Stimulated activated naive CD8-positive, alpha-beta T cell treated with anti-CD3 and anti-CD28 coated beads, Interleukin-15, Interleukin-2, amounts not matched to agents 100 ng/mL and 50 ng/mL, for 24 hours (primary cell): ENCODE results near the gene FKBP1B.
"Not testable (repeated sequence)": the region's sequence is repeated elsewhere in the genome, so short reads cannot be mapped to it uniquely, and the experiment has no call there.

Source experiments
- H3K27ac Mint-ChIP-seq: one replicate; pipeline ENCODE4 v1.8.0; 2021; ENCODE audit warnings: mild to moderate bottlenecking, mixed read lengths
- H3K27me3 Mint-ChIP-seq: one replicate; pipeline ENCODE4 v1.8.0; 2021; ENCODE audit warnings: mixed read lengths
- H3K36me3 Mint-ChIP-seq: one replicate; pipeline ENCODE4 v1.8.0; 2021; ENCODE audit warnings: low read depth, mixed read lengths
- H3K4me1 Mint-ChIP-seq: one replicate; pipeline ENCODE4 v1.8.0; 2021; ENCODE audit warnings: low read depth, mixed read lengths
- H3K4me3 Mint-ChIP-seq: one replicate; pipeline ENCODE4 v1.8.0; 2021; ENCODE audit warnings: mild to moderate bottlenecking, mixed read lengths
- H3K9me3 Mint-ChIP-seq: one replicate; pipeline ENCODE4 v1.8.0; 2021; ENCODE audit warnings: mixed read lengths

FKBP1B gene

DNA sequence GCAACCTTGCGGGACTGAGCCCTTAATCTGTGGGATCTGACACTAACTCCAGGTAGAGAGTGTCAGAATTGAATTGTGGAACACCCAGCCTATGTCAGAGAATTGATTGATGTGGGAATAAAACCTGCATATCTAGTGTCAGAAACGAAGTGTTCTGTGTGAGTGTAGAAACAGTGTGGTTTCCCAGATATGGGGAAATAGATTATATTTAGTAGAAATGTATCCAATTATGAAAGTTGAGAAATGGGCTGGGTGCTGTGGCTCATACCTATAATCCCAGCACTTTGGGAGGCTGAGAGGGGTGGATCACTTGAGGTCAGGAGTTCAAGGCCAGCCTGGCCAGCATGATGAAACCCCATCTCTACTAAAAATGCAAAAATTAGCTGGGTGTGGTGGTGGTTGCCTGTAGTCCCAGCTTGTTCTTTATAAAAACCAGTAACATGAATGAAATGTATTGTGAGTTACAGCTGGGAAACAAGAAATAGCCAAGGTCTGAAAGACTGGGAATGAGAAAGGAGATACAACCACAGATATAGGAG lies 39.3 kb downstream of the FKBP1B start:
- no peaks in the 10 kb centered on the region for H3K27me3 Mint-ChIP-seq
- no peak overlapping the region for H3K4me3 Mint-ChIP-seq
- no peaks in the 10 kb centered on the region for H3K36me3 Mint-ChIP-seq
- H3K9me3 Mint-ChIP-seq = no peaks in the 10 kb centered on the region
- H3K27ac Mint-ChIP-seq = no peak overlapping the region
- peaks cover 4% of the 10 kb centered on the region for H3K4me1 Mint-ChIP-seq

DNA sequence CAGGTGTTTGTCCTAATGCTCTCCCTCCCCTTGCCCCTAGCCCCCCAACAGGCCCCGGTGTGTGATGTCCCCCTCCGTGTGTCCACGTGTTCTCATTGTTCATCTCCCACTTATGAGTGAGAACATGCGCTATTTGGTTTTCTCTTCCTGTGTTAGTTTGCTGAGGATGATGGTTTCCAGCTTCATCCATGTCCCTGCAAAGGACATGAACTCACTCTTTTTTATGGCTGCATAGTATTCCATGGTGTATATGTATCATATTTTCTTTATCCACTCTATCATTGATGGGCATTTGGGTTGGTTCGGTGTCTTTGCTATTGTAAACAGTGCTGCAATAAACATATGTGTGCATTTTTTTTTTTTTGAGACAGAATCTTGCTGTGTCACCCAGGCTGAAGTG lies 43.7 kb downstream of the FKBP1B start:
- H3K36me3 Mint-ChIP-seq, H3K4me3 Mint-ChIP-seq, H3K4me1 Mint-ChIP-seq, H3K27ac Mint-ChIP-seq, H3K9me3 Mint-ChIP-seq, H3K27me3 Mint-ChIP-seq: not testable (repeated sequence)

DNA sequence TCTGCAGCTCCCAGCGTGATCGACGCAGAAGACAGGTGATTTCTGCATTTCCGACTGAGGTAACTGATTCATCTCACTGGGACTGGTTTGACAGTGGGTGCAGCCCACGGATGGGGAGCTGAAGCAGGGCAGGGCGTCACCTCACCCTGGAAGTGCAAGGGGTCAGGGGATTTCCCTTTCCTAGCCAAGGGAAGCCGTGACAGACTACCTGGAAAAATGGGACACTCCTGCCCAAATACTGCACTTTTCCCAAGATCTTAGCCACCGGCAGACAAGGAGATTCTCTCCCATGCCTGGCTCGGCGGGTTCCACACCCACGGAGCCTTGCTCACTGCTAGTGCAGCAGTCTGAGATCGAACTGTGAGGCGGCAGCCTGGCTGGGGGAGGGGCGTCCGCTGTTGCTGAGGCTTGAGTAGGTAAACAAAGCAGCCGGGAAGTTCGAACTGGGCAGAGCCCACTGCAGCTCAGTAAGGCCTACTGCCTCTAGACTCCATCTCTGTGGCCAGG lies 45.7 kb downstream of the FKBP1B start:
- not testable (repeated sequence) for H3K27ac Mint-ChIP-seq, H3K27me3 Mint-ChIP-seq, H3K9me3 Mint-ChIP-seq, H3K4me1 Mint-ChIP-seq, H3K4me3 Mint-ChIP-seq
- peaks cover 11% of the 10 kb centered on the region for H3K36me3 Mint-ChIP-seq

DNA sequence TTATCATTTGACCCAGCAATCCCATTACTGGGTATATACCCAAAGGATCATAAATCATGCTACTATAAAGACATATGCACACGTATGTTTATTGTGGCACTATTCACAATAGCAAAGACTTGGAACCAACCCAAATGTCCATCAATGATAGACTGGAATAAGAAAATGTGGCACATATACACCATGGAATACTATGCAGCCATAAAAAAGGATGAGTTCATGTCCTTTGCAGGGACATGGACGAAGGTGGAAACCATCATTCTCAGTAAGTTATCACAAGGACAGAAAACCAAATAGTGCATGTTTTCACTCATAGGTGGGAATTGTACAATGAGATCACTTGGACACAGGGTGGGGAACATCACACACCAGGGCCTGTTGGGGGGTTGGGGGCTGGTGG lies 51.2 kb downstream of the FKBP1B start:
- not testable (repeated sequence) for H3K27me3 Mint-ChIP-seq, H3K9me3 Mint-ChIP-seq, H3K4me3 Mint-ChIP-seq, H3K4me1 Mint-ChIP-seq, H3K27ac Mint-ChIP-seq
- peaks cover 22% of the 10 kb centered on the region for H3K36me3 Mint-ChIP-seq

DNA sequence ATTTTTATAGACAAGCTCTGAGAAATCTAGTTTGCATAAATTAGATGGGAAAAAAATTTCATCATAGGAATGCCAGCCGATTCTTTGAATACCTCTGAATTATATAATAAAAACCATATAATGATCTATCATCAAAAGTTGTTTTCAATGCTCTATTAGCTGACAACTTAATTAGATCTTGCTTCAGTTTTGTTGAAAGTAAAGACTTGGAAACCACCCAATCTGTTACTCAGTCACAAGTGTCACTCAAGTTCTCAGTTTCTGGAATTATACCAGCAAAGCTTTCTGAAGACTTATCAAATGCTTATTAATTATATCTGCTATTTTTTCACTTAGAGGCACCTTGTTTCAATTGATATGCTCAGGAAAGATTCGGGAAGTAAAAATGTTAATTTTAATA lies 52.5 kb downstream of the FKBP1B start:
- H3K27ac Mint-ChIP-seq = no peak overlapping the region
- H3K4me3 Mint-ChIP-seq = no peak overlapping the region
- peaks cover 10% of the 10 kb centered on the region for H3K9me3 Mint-ChIP-seq
- peaks cover 14% of the 10 kb centered on the region for H3K36me3 Mint-ChIP-seq
- no peaks in the 10 kb centered on the region for H3K27me3 Mint-ChIP-seq
- H3K4me1 Mint-ChIP-seq = no peaks in the 10 kb centered on the region

DNA sequence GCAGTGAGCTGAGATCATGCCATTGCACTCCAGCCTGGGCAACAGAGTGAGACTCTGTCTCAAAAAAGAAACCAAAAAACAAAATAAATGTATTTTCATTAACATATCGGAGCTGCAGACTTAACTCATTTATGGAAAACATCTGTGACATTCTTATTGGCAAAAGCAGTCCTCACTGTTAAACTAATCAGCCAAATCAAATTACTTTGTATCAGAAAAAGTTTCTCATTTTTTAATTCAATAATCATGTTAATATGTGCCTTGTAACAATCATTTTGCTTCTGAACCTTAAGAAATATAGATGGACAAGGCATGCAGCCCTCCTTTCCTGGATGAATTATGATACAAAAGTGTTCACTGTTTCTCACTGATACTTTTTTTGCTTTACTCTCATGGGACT lies 53.1 kb downstream of the FKBP1B start:
- Mint-ChIP-seq H3K9me3 (peaks cover 17% of the 10 kb centered on the region), H3K4me3 (no peak overlapping the region), H3K27ac (no peak overlapping the region), H3K36me3 (peaks cover 14% of the 10 kb centered on the region), H3K27me3 (no peaks in the 10 kb centered on the region), H3K4me1 (no peaks in the 10 kb centered on the region)

DNA sequence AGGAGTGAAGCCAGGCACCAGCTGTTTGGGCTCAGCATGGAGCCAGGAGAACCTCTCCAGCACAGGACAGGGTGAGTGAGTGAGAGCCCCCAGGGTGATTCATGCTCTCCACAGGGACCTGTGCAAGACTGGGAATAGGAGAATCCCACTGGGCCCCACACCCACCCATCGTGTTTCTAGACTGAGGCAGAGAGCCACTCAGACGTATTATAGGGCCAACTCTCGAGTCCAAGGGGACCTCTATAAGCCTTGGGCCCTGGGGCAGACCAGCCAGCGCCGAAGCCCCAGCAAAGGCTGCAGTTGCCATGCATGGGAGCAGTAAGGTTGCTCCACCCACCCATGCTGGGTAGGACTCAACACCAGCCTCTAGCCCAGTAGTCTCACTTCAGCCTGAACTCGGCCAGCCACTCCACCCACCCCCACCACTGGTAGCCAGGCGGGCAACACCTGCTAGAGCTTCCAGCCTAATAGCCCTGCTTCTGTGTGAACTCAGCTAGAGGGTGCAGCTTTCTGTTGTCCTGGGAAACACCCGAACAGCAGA lies 54.6 kb downstream of the FKBP1B start:
- peaks cover 25% of the 10 kb centered on the region for H3K9me3 Mint-ChIP-seq
- no peak overlapping the region for H3K27ac Mint-ChIP-seq

DNA sequence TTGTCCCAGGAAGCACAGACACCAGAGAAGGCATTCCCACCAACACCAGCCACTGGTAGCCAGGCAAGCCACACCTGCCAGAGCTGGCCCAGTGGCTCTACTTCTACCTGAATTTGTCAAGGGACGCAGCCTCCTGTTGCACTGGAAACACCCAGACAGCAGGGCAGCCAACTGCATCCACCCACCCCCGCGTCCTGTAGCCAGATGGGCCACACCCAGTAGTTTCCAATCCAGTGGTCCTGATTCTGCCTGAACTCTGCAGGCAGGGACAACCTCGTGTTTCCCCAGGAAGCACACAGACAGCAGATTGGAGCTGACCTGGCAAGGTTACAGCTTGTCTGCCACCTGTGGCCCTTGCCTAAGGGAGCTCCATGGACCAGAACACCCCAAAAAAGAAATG lies 55.4 kb downstream of the FKBP1B start:
- H3K27me3 Mint-ChIP-seq = no peaks in the 10 kb centered on the region
- H3K9me3 Mint-ChIP-seq = peaks cover 27% of the 10 kb centered on the region
- H3K27ac Mint-ChIP-seq = no peak overlapping the region
- H3K4me1 Mint-ChIP-seq = no peaks in the 10 kb centered on the region
- no peak overlapping the region for H3K4me3 Mint-ChIP-seq
- H3K36me3 Mint-ChIP-seq = peaks cover 14% of the 10 kb centered on the region

More for the DNA sequence above, 54.6 kb downstream of the FKBP1B start:
- Mint-ChIP-seq H3K4me3 (no peak overlapping the region), H3K4me1 (no peaks in the 10 kb centered on the region), H3K27me3 (no peaks in the 10 kb centered on the region), H3K36me3 (peaks cover 14% of the 10 kb centered on the region)

DNA sequence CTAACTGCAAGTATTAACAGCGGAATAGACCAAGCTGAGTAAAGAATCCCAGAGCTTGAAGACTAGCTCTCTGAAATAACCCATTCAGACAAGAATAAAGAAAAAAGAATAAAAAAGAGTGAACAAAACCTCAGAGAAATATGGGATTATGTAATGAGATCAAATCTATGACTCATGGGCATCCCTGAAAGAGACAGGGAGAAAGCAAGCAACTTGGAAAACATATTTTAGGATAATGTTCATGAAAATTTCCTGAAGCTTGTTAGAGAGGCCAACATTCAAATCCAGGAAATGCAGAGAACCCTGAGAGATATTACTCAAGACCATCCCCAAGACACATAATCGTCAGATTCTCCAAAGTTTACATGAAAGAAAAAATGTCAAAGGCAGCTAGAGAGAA lies 56.3 kb downstream of the FKBP1B start:
- peaks cover 27% of the 10 kb centered on the region for H3K9me3 Mint-ChIP-seq
- no peaks in the 10 kb centered on the region for H3K27me3 Mint-ChIP-seq
- no peak overlapping the region for H3K27ac Mint-ChIP-seq
- H3K4me1 Mint-ChIP-seq = no peaks in the 10 kb centered on the region
- H3K4me3 Mint-ChIP-seq = no peak overlapping the region
- H3K36me3 Mint-ChIP-seq = peaks cover 5% of the 10 kb centered on the region

DNA sequence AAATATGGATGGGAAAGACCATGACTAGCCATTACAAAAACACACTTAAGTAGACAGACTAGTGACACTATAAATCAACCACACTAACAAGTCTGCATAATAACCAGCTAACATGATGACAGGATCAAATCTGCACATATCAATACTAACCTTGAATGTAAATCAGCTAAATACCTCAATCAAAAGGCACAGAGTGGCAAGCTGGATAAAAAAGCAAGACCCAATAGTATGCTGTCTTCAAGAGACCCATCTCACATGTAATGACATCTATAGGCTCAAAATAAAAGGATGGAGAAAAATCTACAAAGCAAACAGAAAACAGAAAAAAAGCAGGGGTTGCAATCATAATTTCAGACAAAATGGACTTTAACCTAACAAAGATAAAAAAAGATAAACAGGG lies 57.2 kb downstream of the FKBP1B start:
- Mint-ChIP-seq H3K27me3 (no peaks in the 10 kb centered on the region), H3K9me3 (peaks cover 27% of the 10 kb centered on the region), H3K4me3 (no peak overlapping the region), H3K27ac (no peak overlapping the region), H3K4me1 (no peaks in the 10 kb centered on the region), H3K36me3 (peaks cover 4% of the 10 kb centered on the region)

DNA sequence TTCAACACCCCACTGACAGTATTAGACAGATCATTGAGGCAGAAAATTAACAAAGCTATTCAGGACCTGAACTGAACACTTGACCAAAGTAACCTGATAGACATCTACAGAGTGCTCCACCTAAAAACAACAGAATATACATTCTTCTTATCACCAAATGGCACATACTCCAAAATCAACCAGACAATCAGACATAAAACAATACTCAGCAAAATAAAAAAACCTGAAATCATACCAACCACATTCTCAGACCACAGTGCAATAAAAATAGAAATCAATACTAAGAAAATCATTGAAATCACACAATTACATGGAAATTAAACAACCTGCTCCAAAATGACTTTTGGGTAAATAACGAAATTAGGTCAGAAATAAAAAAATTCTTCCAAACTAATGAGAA lies 57.8 kb downstream of the FKBP1B start:
- no peak overlapping the region for H3K27ac Mint-ChIP-seq

DNA sequence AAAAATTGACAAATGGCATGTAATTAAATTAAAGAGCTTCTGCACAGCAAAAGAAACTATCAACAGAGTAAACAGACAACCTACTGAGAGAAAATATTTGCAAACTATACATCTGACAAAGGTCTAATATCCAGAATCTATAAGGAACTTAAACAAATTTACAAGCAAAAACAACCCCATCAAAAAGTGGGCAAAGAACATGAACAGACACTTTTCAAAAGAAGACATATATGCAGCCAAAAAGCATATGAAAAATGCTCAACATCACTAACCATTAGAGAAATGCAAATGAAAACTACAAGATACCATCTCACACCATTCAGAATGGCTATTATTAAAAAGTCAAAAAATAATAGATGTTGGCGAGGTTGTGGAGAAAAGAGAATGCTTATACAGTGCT lies 59.9 kb downstream of the FKBP1B start:
- H3K4me1 Mint-ChIP-seq, H3K36me3 Mint-ChIP-seq, H3K27me3 Mint-ChIP-seq, H3K4me3 Mint-ChIP-seq, H3K27ac Mint-ChIP-seq: not testable (repeated sequence)
- peaks cover 27% of the 10 kb centered on the region for H3K9me3 Mint-ChIP-seq

More for the DNA sequence above, 57.8 kb downstream of the FKBP1B start:
- H3K36me3 Mint-ChIP-seq = no peaks in the 10 kb centered on the region
- no peak overlapping the region for H3K4me3 Mint-ChIP-seq
- H3K9me3 Mint-ChIP-seq = peaks cover 27% of the 10 kb centered on the region
- no peaks in the 10 kb centered on the region for H3K4me1 Mint-ChIP-seq
- no peaks in the 10 kb centered on the region for H3K27me3 Mint-ChIP-seq

DNA sequence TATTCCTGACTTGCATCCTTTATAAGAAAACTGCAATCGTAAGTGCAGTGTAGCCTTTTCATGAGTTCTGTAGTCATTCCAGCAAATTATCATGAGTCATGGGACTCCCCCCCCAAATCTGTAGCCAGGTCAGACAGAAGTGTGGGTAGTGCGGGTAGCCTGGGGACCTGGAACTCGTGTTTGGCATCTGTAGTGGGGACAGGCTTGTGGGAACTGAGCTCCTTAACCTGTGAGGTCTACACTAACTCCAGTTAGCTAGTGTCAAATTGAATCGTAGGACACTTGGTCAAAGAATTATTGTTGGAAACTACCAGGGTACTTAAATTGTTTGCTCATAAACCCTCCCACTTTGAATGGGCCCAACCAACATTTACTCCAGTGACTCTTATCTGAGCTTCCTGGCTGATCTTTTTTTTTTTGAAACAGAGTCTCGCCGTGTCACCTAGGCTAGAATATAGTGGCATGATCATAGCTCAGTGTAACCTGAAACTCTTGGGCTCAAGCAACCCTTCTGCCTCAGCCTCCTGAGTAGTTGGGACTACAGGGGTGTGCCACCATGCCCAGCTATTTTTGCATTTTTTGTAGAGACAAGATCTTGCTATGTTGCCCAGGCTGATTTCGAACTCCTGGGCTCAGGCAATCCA lies 61.2 kb downstream of the FKBP1B start:
- Mint-ChIP-seq H3K27ac (no peak overlapping the region), H3K9me3 (peaks cover 27% of the 10 kb centered on the region), H3K4me3 (no peak overlapping the region), H3K36me3 (no peaks in the 10 kb centered on the region), H3K27me3 (no peaks in the 10 kb centered on the region), H3K4me1 (no peaks in the 10 kb centered on the region)

DNA sequence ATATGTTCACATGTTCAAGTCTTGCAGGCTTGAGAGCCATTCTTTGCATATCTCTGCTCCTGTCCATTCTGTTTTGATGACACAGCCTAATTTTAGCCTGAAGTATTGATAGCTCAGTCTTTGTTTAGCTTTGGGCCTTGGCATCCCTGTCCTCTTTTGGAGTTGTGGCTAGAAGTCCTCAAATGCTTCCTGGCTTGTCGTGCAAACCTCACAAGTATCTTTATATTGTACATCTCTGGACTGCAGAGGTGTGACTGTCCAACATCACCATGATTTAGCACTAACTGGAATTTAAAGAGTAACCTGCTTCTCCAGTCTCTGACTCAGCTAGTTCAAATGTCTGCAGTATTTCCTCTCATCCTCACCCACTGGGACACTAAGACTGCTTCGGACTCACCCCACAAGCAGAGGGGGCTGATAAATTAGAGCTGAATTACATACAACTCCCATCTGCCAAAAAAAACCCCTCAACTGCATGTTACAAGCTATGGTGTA lies 61.9 kb downstream of the FKBP1B start:
- no peaks in the 10 kb centered on the region for H3K36me3 Mint-ChIP-seq
- no peaks in the 10 kb centered on the region for H3K27me3 Mint-ChIP-seq
- H3K9me3 Mint-ChIP-seq = peaks cover 23% of the 10 kb centered on the region
- H3K4me1 Mint-ChIP-seq = no peaks in the 10 kb centered on the region
- H3K27ac Mint-ChIP-seq = no peak overlapping the region
- H3K4me3 Mint-ChIP-seq = no peak overlapping the region
